Neutrophil (primary cell): ENCODE measurements around the gene ASB6.
A peak's percentile ranks its signal among the peaks of the same experiment; 100 is the strongest.

Experiments
- H3K27ac ChIP-seq: fragments of 200-600 bp; sonication (generic); 2 replicates; pipeline ENCODE4 v1.5.1; 2016; ENCODE audit warnings: mild to moderate bottlenecking, moderate library complexity
- H3K27me3 ChIP-seq: fragments of 200-600 bp; sonication (generic); 2 replicates; pipeline ENCODE4 v1.6.0; 2016; ENCODE audit warnings: mild to moderate bottlenecking
- H3K36me3 ChIP-seq: fragments of 200-600 bp; sonication (generic); 2 replicates; pipeline ENCODE4 v1.5.1; 2017
- H3K4me1 ChIP-seq, 2 experiments: fragments of 200-600 bp in 1 of 2; sonication (generic) in 1 of 2; 1 replicate in 1 of 2; 2 replicates in 1 of 2; pipeline versions ENCODE4 v1.5.1 to v1.6.1; 2013 to 2016; ENCODE audit warnings: low read depth in 1 of 2, low read length in 1 of 2, mild to moderate bottlenecking in 1 of 2, moderate library complexity in 1 of 2; ENCODE audit not compliant: control insufficient read depth in 1 of 2, insufficient read depth in 1 of 2
- H3K4me3 ChIP-seq, 2 experiments: fragments of 200-600 bp in 1 of 2; sonication (generic) in 1 of 2; 1 replicate in 1 of 2; 2 replicates in 1 of 2; pipeline ENCODE4 v1.5.1; 2013 to 2016; ENCODE audit warnings: low read depth in 1 of 2, low read length in 1 of 2, mild to moderate bottlenecking in 1 of 2, moderate library complexity in 1 of 2
- H3K9me3 ChIP-seq: fragments of 200-600 bp; sonication (generic); 2 replicates; pipeline ENCODE4 v1.5.1; 2016
- TF ChIP-seq, protein P1 (sequence below): fragments of 200-600 bp; sonication (generic); IDR thresholded peaks from 2 replicates; pipeline ENCODE4 v1.5.1; 2016; ENCODE audit warnings: antibody characterized with exemption

The ASB6 gene, protein sequence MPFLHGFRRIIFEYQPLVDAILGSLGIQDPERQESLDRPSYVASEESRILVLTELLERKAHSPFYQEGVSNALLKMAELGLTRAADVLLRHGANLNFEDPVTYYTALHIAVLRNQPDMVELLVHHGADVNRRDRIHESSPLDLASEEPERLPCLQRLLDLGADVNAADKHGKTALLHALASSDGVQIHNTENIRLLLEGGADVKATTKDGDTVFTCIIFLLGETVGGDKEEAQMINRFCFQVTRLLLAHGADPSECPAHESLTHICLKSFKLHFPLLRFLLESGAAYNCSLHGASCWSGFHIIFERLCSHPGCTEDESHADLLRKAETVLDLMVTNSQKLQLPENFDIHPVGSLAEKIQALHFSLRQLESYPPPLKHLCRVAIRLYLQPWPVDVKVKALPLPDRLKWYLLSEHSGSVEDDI

DNA sequence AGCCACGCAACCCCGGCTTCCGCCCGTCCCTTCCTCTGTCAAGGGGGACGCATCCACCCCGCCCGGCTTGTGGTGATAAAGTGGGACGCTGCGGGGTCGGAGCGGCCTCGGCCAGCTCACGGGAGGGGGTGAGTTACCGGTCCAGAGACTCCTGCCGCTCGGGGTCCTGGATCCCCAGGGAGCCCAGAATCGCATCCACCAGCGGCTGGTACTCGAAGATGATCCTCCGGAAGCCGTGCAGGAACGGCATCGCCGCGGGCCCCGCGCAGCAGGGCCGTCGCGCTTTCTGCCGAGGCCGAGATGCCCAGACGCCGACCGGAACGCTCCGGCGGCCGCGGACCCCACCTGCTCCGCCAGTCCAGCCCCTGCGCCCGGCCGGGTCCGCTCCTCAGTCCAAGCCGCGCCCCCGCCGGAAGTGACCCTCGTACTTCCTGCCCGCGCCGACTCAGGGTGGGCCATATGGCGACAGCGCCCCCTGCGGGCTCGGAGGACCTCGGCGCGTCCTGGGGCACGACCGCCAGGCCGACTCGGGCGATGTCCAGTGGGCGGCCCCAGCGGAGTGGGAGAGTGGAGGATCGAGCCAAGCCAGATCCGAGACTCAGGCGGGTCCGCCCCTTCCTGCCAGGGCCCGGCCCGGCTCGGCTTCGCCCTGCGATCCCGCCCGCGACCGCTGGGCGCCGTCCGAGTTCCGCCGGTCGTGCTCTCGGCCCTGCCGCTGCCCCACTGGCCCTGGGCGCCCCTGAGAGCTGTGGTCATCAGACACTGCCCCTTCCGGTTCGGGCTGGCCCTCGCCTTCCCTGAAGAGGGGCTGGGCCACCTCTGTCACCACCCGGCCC is at the start of gene ASB6:
ASB6 (minus strand) TSS at position 402 of the 836 bp plus-strand sequence; CDS start at position 250, 152 bp downstream.
- TF ChIP-seq, protein P1, sequence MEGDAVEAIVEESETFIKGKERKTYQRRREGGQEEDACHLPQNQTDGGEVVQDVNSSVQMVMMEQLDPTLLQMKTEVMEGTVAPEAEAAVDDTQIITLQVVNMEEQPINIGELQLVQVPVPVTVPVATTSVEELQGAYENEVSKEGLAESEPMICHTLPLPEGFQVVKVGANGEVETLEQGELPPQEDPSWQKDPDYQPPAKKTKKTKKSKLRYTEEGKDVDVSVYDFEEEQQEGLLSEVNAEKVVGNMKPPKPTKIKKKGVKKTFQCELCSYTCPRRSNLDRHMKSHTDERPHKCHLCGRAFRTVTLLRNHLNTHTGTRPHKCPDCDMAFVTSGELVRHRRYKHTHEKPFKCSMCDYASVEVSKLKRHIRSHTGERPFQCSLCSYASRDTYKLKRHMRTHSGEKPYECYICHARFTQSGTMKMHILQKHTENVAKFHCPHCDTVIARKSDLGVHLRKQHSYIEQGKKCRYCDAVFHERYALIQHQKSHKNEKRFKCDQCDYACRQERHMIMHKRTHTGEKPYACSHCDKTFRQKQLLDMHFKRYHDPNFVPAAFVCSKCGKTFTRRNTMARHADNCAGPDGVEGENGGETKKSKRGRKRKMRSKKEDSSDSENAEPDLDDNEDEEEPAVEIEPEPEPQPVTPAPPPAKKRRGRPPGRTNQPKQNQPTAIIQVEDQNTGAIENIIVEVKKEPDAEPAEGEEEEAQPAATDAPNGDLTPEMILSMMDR: peak; percentile 100
- Histone ChIP-seq H3K4me1 (peaks cover 22 to 26% of the 10 kb centered on the region in 2 experiments), H3K36me3 (peaks cover 26% of the 10 kb centered on the region), H3K4me3 (peak within 1 kb of the TSS; percentile 76 to 83), H3K27me3 (no peaks in the 10 kb centered on the region), H3K27ac (peak within 1 kb of the TSS; percentile 86), H3K9me3 (no peaks in the 10 kb centered on the region)

DNA sequence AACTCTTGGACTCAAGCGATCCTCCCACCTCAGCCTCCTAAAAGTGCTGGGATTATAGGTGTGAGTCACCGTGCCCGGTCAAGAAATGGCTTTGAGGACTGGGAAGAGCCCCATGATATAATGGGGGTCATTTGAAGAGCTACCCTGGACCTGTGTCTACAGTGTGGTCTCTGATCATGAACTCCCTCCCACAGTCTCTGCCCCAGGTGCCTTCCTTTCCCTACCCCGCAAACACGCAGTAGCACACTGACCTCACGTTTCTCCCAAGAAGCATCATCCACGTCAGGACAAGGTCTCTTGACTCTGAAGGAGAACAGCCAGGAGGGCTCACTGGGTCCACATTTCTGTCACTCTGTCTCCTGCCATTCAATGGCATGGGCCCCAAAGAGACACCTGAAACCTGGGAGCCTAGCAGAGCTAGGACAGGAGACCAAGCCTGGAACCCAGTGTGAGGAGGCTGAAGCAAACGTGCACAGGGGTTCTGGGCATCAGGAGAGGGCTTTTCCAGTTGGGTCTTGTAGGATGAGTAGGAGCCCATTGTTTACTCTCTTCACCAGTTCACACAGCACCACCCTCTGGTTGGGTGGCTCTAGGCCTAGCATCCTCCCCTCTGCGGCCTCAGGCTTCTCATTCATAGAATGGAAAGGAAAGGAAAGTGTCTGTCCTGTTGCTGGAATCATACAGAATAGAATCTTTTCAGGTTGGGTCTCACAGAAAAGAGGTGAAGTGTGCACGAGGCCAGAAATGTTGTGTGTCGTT is 46.5 kb upstream of the ASB6 start:
- Histone ChIP-seq H3K4me1 (no peaks in the 10 kb centered on the region), H3K36me3 (no peaks in the 10 kb centered on the region), H3K4me3 (no peak overlapping the region), H3K27me3 (peaks cover 18% of the 10 kb centered on the region), H3K9me3 (no peaks in the 10 kb centered on the region), H3K27ac (no peak overlapping the region)
- TF ChIP-seq, protein P1: no peak

DNA sequence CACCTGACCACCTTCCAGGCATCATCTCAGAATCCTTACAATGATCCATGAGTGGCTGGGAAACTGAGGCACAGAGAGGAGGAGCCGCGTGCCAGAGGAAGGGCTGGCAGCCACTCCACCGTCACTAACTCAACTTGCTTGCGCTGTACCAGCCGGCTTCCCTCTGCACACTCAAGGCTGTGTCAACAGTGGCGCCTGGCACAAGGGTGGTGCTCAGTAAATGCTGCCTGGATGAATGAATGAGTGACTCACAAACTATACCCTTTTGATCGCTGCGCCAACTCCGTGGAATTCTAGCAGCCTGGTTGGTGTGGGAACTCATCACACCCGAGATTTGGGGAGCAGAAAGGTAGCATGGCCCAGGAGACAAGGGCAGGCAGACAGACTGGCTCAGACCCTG is 45.4 kb upstream of the ASB6 start:
- Histone ChIP-seq H3K4me3 (no peak overlapping the region), H3K9me3 (no peaks in the 10 kb centered on the region), H3K36me3 (no peaks in the 10 kb centered on the region), H3K4me1 (no peaks in the 10 kb centered on the region), H3K27me3 (peaks cover 11% of the 10 kb centered on the region), H3K27ac (no peak overlapping the region)
- TF ChIP-seq, protein P1: no peak

DNA sequence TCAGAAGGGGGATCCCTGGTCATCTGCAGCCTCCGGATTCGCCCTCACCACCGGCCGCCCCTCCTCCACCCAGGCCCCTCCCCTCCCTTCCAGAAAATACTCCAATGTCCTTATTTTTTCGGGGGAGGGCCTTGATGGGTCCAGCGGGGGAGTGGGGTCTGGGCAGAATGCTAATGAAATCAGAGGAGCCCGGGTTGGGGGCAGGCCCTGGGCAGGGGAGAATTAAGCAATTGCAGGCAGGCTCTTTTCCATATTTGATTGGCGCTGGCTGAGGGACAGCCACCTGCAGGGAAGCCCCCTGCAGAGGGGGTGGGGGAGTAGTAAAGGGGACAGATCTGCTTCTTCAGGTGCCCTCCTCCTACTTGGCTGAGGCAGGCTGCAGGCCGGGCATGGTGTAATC is 44.8 kb upstream of the ASB6 start:
- Histone ChIP-seq H3K36me3 (no peaks in the 10 kb centered on the region), H3K27ac (no peak overlapping the region), H3K4me1 (no peaks in the 10 kb centered on the region), H3K4me3 (no peak overlapping the region), H3K27me3 (peaks cover 9% of the 10 kb centered on the region), H3K9me3 (no peaks in the 10 kb centered on the region)
- TF ChIP-seq, protein P1: no peak

DNA sequence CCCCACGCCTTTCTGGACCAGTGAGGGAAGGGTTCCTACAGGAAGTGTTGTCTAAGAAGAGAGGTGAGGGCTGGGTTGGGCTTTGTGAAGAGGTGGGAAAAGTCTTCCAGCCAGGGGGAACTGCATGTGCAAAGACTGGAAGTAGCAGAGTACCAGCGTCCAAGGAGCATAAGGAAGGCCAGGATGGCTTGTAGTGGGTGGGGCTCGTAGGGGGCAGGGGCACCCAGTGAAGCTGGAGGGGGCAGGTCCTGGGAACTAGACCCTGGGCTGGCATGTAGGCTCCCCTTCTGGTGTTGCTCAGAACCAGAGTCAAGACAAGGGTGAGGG is 43.9 kb upstream of the ASB6 start:
- Histone ChIP-seq H3K27ac (no peak overlapping the region), H3K36me3 (no peaks in the 10 kb centered on the region), H3K9me3 (no peaks in the 10 kb centered on the region), H3K27me3 (peaks cover 18% of the 10 kb centered on the region), H3K4me3 (no peak overlapping the region), H3K4me1 (no peaks in the 10 kb centered on the region)
- TF ChIP-seq, protein P1: no peak
